Fibroblast of the aortic adventitia (primary cell): ENCODE measurements around the gene ACTG1. TPM values are rescaled to one million over a fixed set of nuclear protein-coding genes. Genes with fewer than 3 reads are reported as not detected.

Experiments
- DNase-seq: peaks from one replicate; pipeline ENCODE4 v3.0.0-alpha.2; 2010; ENCODE audit warnings: low read depth
- H3K4me3 ChIP-seq: 2 replicates; pipeline ENCODE4 v1.5.1; 2011; ENCODE audit warnings: low read depth, mild to moderate bottlenecking, control low read depth, low read length, moderate library complexity
- CTCF ChIP-seq: IDR thresholded peaks from 2 replicates; pipeline ENCODE4 v1.5.1; 2011; ENCODE audit warnings: mild to moderate bottlenecking, low read length, control low read depth, inconsistent platforms; ENCODE audit not compliant: insufficient read depth
- total RNA-seq: library from RNA; depleted of rRNA; stranded (reverse); fragments of >200 nt; gene quantifications from 2 replicates; pipeline ENCODE4 v1.2.3, GENCODE V29; 2012; ENCODE audit warnings: low replicate concordance

The ACTG1 gene
- total RNA-seq, 1 donor, result 6,650 TPM

DNA sequence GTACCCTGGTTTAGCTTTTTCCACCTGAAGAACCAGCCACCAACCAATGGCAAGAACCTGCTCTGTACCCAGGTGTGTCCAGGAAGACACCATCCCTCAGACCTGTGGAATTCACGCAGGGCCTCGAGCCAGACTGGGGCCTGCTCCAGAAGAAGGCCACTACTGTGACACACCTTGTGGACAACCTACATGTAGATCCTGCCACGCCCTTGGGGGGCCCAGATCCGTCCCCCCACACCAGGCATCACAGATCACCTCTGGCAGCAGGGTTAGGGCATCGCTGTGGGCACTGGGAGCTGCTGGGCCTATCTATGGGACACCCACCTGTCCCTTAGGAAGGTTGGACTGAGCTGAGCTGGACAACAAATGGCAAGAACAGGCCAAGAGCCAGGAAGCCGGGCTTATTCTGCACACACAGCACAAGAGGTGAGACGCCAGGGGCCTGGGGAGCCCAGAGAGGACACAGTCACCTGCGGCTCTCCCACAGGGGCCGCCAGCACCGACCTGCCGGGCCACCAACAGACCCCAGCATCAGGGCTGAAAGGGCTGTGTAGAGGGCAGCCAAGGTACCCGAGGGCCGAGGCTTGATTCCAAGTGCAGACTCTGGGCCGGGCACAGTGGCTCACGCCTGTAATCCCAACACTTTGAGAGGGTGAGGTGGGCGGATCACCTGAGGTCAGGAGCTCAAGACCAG, 31.8 kb upstream of the ACTG1 start:
- TF ChIP-seq CTCF, result no peak
- DNase-seq, result no peak

GRCh38 chr17:81543756-81544155, 31.2 kb upstream of the ACTG1 start:
- no peak overlapping the region for H3K4me3 ChIP-seq
- no peak for TF ChIP-seq CTCF
- no peak for DNase-seq

More for the DNA sequence above, 31.8 kb upstream of the ACTG1 start:
- H3K4me3 ChIP-seq, result no peak overlapping the region

GRCh38 chr17:81543339-81543675, 30.7 kb upstream of the ACTG1 start:
- H3K4me3 ChIP-seq, result no peak overlapping the region
- no peak for TF ChIP-seq CTCF
- no peak for DNase-seq

GRCh38 chr17:81542431-81543338, 30.1 kb upstream of the ACTG1 start:
- DNase-seq, result no peak
- H3K4me3 ChIP-seq, result no peak overlapping the region
- no peak for TF ChIP-seq CTCF

DNA sequence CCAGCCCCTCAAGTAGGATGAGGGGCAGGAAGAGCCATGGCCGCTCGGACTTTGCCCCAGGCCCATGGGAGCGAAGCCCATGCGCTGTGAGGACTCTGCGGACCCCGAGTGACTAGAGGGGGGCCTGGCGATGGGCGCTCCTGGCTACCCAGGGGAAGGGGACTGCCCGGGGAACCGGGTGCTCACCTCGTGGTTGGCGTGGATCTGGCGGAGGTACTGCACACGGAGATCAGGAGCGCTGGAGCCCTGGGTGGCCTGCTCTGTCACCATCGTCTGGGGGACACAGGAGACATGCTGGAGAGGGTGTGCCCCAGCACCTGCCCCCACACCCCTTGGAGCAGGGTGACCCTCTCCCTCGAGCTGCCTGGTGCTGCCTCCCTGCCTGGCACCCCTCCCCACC, 28.5 kb upstream of the ACTG1 start:
- DNase-seq, result no peak
- TF ChIP-seq CTCF, result no peak
- H3K4me3 ChIP-seq, result no peak overlapping the region

DNA sequence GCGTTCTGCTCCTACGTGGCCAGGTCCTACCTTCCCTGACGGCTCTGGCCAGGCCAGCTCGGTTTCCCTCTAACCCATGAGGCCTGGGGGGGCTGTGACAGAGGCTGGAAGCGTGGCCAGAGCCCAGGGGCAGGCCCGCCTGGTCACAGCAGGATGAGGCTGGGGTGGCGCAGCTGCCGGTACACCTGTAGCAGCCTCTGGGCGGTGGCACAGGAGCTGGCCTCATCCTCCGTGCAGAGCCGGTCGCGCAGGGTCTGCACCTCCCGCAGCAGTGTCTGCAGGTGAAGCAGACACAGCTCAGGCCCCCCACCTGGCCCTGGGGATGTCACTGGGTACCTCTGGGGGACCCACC, 28.1 kb upstream of the ACTG1 start:
- DNase-seq, result no peak
- H3K4me3 ChIP-seq, result no peak overlapping the region
- no peak for TF ChIP-seq CTCF
